H1 (cell line): ENCODE data around the gene MYO1D. TPM values are rescaled to one million over a fixed set of nuclear protein-coding genes. Genes with fewer than 3 reads are reported as not detected.

ENCODE experiments used
- CTBP2 ChIP-seq: IDR thresholded peaks from 2 replicates; pipeline ENCODE4 v1.7.0; 2011; ENCODE audit warnings: borderline replicate concordance, mild to moderate bottlenecking, moderate library complexity, mixed read lengths, low read length; ENCODE audit not compliant: insufficient read depth, insufficient read length
- JUN ChIP-seq: IDR thresholded peaks from 2 replicates; pipeline ENCODE4 v1.6.1; 2011; ENCODE audit warnings: low read depth, mild to moderate bottlenecking, improper control_type of control experiment, low read length
- SRF ChIP-seq: IDR thresholded peaks from 2 replicates; pipeline ENCODE4 v1.6.1; 2011; ENCODE audit warnings: mild to moderate bottlenecking, low read depth, low read length, moderate library complexity
- polyA plus RNA-seq, 7 experiments: library from polyadenylated mRNA; depleted of rRNA in 3 of 7; stranded (reverse) in 5 of 7; unstranded in 2 of 7; fragments of >200 nt in 5 of 7; fragments of 200-250 nt in 2 of 7; gene quantifications; 1 replicate in 5 of 7; 2 replicates in 1 of 7; 4 replicates in 1 of 7; pipeline versions ENCODE4 v1.2.1 to v1.2.3, GENCODE V29; 2011 to 2013; ENCODE audit warnings: missing spikeins in 2 of 7, mixed read lengths in 2 of 7
- total RNA-seq: library from RNA; stranded (reverse); fragmentation: NEBNext Ultra II Directional; extraction: Animal tissue kit (Norgen Biotek cat#: 25700); gene quantifications from 2 replicates; pipeline ENCODE4 v1.2.1, GENCODE V29; 2021

Gene MYO1D
- total and polyA plus RNA-seq, 2 of the 8 experiments (the other 6 are each of a cell fraction or from before 2014, with no cell fraction given): 6.5 to 25.4 TPM

GRCh38 chr17:32831223-32831622 is 45.7 kb downstream of the MYO1D start (continued):
- no peak for TF ChIP-seq JUN
- no peak for TF ChIP-seq CTBP2
- no peak for TF ChIP-seq SRF
